ENCODE measurements around the gene TMEM131.
"Not testable (repeated sequence)": the region's sequence is repeated elsewhere in the genome, so short reads cannot be mapped to it uniquely, and the experiment has no call there.

TMEM131 gene

DNA sequence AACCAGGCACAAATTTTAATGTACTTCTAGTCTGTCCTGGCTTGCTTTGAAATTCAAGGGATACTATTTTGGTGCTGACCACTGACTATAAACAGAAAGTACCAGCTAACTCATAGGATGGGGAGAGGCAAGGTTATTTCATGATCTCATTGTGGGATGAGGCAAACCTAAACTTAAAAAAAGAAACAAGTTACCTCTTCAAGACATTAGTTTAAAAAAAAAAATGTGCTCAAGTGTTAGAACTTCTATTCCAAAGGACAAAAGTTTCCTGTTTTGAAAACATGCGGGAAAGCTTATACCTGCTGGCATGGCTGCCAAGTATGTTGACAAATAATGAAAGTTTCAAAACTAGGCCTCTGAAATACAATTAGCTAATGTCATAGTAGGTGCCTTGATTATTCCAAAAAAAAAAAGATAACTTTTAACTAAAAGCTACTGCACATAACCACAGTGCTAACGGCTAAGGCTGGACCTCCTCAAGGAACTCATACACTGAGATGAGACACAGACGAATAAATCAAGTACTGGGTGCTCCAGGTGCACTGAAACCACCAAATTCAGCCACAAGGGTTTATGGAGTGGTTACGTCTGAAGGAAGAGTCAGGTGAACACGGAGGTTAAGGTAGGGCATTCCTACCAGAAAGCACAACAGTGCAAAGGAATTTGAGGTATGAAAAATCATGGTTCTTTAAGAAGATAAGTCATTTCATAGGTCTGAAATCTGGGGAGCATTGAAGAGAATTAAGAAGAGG lies 38.1 kb downstream of the TMEM131 start:
- DNase-seq, result no peak

GRCh38 chr2:97956753-97957152 lies 39.0 kb downstream of the TMEM131 start:
- DNase-seq, result not testable (repeated sequence)

DNA sequence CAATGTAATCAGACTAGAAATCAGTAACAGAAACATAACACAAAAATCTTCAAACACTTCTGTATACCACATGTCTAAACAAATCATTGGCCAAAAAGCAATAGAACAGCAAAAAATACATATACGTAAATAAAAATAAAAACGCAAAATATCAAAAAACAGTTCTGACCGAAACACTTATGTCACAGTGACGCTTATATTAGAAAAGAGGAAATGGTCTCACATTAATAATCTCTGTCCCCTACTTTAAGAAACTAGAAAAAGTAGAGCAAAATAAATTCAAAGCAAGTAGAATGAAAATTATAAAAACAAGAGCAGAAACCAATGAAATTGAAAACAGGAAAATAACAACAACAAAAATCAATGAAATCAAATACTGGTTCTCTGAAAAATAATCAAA lies 41.9 kb downstream of the TMEM131 start:
- DNase-seq, result no peak

- no peak for DNase-seq
Observed at GRCh38 chr2:97952357-97952756, 43.4 kb downstream of the TMEM131 start.

- peak; percentile 12 for DNase-seq
Observed at GRCh38 chr2:97951155-97951680, 44.5 kb downstream of the TMEM131 start.

- peak; percentile 85 for DNase-seq
Observed at GRCh38 chr2:97950329-97951154, 45.2 kb downstream of the TMEM131 start.

GRCh38 chr2:97948926-97949325 lies 46.8 kb downstream of the TMEM131 start:
- DNase-seq, result no peak

- DNase-seq, result no peak
Observed at GRCh38 chr2:97945791-97946190, 50.0 kb downstream of the TMEM131 start.

- peak; percentile 30 for DNase-seq
Observed at GRCh38 chr2:97936881-97937280, 58.9 kb downstream of the TMEM131 start.

DNA sequence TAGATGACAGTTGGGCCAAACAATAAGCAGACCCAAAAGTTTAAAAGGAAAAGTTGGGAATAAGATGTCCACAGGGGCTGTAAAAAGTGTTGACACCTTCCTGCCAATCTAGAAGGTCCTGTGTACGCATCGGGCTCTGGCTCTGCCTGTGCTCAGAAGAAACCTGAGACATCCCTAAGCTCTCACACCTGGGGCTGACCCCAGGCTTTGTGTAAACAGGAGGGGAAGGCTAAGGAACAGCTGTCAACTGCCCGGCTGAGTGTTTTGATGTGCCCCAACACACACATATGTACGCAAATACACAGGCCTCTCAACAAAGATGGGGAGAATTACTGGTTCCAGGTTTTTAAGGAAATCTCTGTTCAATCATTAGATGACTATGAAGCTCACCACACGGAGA lies 59.5 kb downstream of the TMEM131 start:
- no peak for DNase-seq

GRCh38 chr2:97935719-97936161 lies 60.0 kb downstream of the TMEM131 start:
- DNase-seq, result peak; percentile 68

GRCh38 chr2:97932975-97933662 lies 62.6 kb downstream of the TMEM131 start:
- peak; percentile 20 for DNase-seq

GRCh38 chr2:97931858-97932225 lies 63.9 kb downstream of the TMEM131 start:
- no peak for DNase-seq

DNA sequence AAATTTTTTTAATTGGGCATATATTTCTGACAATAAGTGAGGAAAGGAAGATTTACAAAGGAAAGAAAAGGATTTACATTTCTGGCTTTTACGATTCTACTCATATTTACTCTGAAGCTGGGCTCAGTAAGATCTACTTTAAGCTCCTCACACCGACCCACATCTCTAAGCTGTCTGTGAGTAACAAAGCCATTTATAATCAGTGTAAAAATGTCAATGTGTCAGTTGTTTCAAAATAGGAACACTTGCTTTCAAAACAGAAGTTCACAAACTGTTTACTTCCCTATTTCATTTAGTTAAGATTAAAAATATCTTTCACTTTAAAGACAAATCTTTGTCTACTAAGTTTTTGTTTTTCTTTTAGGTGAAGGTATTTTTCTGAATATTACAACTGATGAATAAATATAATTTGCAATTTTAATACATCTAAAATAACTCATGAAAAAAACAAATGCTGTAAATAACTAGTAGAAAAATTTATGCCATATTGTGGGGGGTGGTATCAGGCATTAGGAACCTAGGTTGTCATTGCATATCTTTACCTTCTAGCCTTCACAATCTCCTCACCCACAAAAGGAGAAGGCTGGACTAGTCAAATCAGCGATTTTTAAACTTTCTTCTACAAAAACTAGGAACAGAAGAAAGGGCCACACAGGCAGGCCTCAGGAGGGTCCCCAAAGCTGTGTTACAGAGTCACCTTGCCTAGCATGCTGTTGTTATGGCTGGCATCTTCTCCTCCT lies 64.5 kb downstream of the TMEM131 start:
- DNase-seq, result no peak

DNA sequence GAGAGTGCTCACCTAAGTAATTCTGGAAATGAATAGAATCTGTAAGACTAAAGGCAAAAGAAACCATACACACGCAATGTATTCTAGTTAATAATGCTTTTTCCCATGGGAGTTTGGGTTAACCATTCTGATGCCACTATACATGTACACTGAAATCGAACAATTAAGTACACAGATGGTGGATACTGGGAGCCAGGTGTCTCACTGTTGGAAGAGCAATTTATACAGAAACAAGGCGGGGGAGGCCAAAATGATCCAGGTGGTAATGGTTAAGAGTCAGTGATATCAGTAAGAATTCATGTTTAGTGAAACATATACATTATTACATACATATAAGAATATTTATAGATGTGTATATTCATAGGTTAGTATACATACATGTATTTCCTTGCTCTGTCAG lies 67.2 kb downstream of the TMEM131 start:
- DNase-seq, result no peak

- DNase-seq, result no peak
Observed at GRCh38 chr2:97926946-97927345, 68.8 kb downstream of the TMEM131 start.

GRCh38 chr2:97924194-97924593 lies 71.6 kb downstream of the TMEM131 start:
- DNase-seq, result no peak

DNA sequence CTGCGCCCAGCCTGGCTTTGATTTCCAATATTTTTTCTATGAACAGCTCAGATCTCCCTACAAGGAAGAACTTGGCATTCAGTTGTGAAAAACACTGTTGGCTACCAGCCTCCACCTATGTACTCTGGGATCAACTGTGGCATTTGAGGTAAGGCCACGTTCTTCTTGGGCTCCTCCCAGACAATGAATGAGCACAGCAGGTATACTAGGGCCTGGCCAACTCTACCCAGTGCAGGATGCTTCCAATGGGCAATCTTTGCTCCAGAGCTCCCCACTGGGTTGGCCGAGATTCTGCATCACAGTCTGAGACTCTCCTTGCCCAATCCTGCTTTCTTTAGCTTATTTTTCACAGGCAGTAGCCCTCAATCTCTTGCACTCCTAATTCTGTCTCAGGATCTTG lies 75.9 kb downstream of the TMEM131 start:
- DNase-seq, result no peak

GRCh38 chr2:97918818-97919217 lies 76.9 kb downstream of the TMEM131 start:
- no peak for DNase-seq

- not testable (repeated sequence) for DNase-seq
Observed at GRCh38 chr2:97917668-97918067, 78.1 kb downstream of the TMEM131 start.

DNA sequence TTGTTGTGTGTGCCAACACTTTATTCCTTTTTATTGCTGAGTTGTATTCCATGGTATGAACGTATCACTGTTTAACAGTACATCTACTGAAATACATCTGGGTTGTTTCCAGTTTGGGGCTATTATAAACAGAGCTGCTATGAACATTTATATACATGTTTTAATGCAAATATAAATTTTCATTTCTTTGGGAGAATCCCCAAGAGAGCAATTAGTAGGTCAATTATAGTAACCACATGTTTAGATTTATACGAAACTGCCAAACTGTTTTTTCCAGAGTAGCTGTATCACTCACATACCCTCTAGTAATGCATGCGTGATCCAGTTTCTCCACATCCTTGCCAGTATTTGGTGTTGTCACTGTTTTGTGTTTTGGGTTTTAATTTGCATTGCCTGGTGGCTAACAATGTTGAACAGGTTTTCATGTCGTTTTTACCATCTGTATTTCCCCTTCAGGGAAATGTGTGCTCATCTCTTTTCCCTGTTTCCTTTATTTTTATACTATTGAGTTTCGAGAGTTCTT lies 81.0 kb downstream of the TMEM131 start:
- no peak for DNase-seq

GRCh38 chr2:97913846-97914245 lies 81.9 kb downstream of the TMEM131 start:
- no peak for DNase-seq

All from fibroblast of skin of back (primary cell).